ENCODE data around the gene STK4. TPM values are rescaled to one million over a fixed set of nuclear protein-coding genes. Genes with fewer than 3 reads are reported as not detected.

STK4 gene
- total and polyA plus RNA-seq, 4 experiments from 2014 or later: 151 to 374 (median 312) TPM

DNA sequence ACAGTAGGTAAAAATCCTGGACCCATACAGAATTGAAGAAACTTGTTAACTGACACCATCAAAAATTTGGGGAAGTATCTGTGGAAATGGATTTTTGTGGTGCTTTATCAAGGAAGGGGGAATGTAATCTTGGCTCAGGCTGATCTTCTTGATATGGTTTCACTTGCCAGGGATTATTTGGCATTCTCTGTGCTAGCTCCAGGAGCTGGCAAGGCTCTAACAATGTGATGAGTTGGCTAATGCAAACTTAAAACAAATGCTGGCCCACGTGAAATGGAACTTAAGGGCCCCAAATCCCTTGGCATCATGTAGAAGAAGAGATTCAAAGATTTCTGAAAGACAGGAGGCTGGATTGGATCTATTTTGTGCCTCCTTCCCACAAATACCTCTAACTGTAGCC lies 121.5 kb downstream of the STK4 start:
- CTCF ChIA-PET (ENCODE audit: partially characterized antibody): interaction anchor here (1.2 kb wide), 1 partner anchor 8 kb away, joined by 4 read pairs; no protein-coding TSS in a partner anchor

DNA sequence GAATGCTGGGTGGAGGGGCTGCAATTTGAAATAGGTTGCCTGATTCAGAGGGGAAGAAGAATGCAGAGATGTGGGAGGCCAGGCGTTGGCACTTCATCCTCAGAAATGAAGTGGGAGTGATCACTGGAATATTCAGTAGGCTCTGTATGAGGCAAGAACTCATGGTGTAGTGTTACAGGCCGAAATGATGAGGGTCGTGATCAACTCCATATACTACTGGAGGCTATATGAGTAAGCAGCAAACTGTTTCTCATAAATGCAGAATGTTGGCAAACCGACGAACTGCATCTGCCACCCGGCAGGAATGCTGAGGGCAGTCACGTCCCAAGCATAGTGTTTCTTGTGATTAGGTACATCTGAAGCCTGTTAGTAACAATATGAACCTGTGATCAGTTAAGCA lies 121.9 kb downstream of the STK4 start:
- H3K4me3 ChIP-seq (ENCODE audit: low read length in 2 of 2): no peak overlapping the region

More for the DNA sequence above, 121.5 kb downstream of the STK4 start:
- Histone ChIP-seq H3K9me3 (ENCODE audit: control insufficient read depth in 1 of 2, low read length in 2 of 2) (no peaks in the 10 kb centered on the region), H3K27me3 (ENCODE audit: insufficient read depth, low read length) (no peaks in the 10 kb centered on the region), H3K4me1 (ENCODE audit: insufficient read depth, low read length) (no peaks in the 10 kb centered on the region), H3K4me3 (ENCODE audit: low read length in 2 of 2) (no peak overlapping the region), H3K36me3 (ENCODE audit: insufficient read depth, low read length) (peaks cover 4% of the 10 kb centered on the region), H3K27ac (ENCODE audit: low read depth, low read length) (no peak overlapping the region)
- POLR2A ChIA-PET (ENCODE audit: partially characterized antibody): no interaction called here
- peaks cover 0 to 4% (median 0%) of the 10 kb centered on the region in 8 donors for H3K9me3 Mint-ChIP-seq
- H3K4me3 Mint-ChIP-seq: no peak overlapping the region
- H3K27me3 Mint-ChIP-seq: no peaks in the 10 kb centered on the region
- intact Hi-C loops (cut with micrococcal nuclease): no loop called here
- peaks cover 5 to 16% (median 7%) of the 10 kb centered on the region in 4 donors for H3K4me1 Mint-ChIP-seq
- H3K27ac Mint-ChIP-seq: peak overlapping the region in 3 of 7 donors; percentile 56 to 59 (median 58)
- peaks cover 34 to 74% of the 10 kb centered on the region in 2 donors for H3K36me3 Mint-ChIP-seq
- DNase-seq: no peak

DNA sequence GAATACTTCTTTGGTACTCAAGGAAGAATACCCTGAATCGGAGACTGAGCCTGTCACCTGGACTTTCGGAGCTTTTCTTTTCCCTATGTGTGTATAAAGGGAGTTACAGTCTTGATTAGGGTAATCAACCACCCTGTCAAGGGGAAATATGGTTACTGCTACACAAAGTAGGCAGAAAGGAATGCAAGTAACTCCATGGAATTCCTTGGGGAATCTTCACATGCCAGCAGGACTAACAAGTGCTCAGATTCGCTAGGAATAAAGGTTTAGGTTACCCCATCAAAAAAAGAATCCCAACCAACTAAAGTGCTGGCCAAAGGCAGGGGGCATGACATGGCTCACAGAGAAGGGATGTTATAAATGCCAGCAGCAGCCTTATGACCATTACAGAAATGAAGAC lies 124.2 kb downstream of the STK4 start:
- peaks cover 13 to 49% of the 10 kb centered on the region in 2 donors for H3K36me3 Mint-ChIP-seq
- no peaks in the 10 kb centered on the region for H3K9me3 ChIP-seq (ENCODE audit: control insufficient read depth in 1 of 2, low read length in 2 of 2)
- CTCF ChIA-PET (ENCODE audit: partially characterized antibody): no interaction called here
- intact Hi-C loops (cut with micrococcal nuclease): no loop called here
- no peak overlapping the region for H3K27ac ChIP-seq (ENCODE audit: low read depth, low read length)
- H3K9me3 Mint-ChIP-seq: no peaks in the 10 kb centered on the region
- peak overlapping the region in 1 of 7 donors; percentile 60 for H3K27ac Mint-ChIP-seq
- no peaks in the 10 kb centered on the region for H3K27me3 Mint-ChIP-seq
- peaks cover 4% of the 10 kb centered on the region for H3K36me3 ChIP-seq (ENCODE audit: insufficient read depth, low read length)
- H3K4me3 ChIP-seq (ENCODE audit: low read length in 2 of 2): no peak overlapping the region
- POLR2A ChIA-PET (ENCODE audit: partially characterized antibody): no interaction called here
- H3K4me3 Mint-ChIP-seq: no peak overlapping the region
- no peaks in the 10 kb centered on the region for H3K27me3 ChIP-seq (ENCODE audit: insufficient read depth, low read length)
- DNase-seq: no peak
- no peaks in the 10 kb centered on the region for H3K4me1 ChIP-seq (ENCODE audit: insufficient read depth, low read length)
- H3K4me1 Mint-ChIP-seq: peaks cover 3 to 10% (median 4%) of the 10 kb centered on the region in 4 donors

More for the DNA sequence above, 121.9 kb downstream of the STK4 start:
- Histone ChIP-seq H3K27me3 (ENCODE audit: insufficient read depth, low read length) (no peaks in the 10 kb centered on the region), H3K9me3 (ENCODE audit: control insufficient read depth in 1 of 2, low read length in 2 of 2) (no peaks in the 10 kb centered on the region), H3K36me3 (ENCODE audit: insufficient read depth, low read length) (peaks cover 4% of the 10 kb centered on the region), H3K27ac (ENCODE audit: low read depth, low read length) (no peak overlapping the region), H3K4me1 (ENCODE audit: insufficient read depth, low read length) (no peaks in the 10 kb centered on the region)
- Mint-ChIP-seq H3K36me3 (peaks cover 29 to 70% of the 10 kb centered on the region in 2 donors), H3K9me3 (no peaks in the 10 kb centered on the region), H3K27me3 (no peaks in the 10 kb centered on the region), H3K4me3 (no peak overlapping the region), H3K4me1 (peaks cover 5 to 13% (median 7%) of the 10 kb centered on the region in 4 donors), H3K27ac (peak overlapping the region in 1 of 7 donors; percentile 59)
- intact Hi-C loops (cut with micrococcal nuclease): no loop called here
- ChIA-PET POLR2A (ENCODE audit: partially characterized antibody) (no interaction called here), CTCF (ENCODE audit: partially characterized antibody) (interaction anchor here (1.2 kb wide), 1 partner anchor 8 kb away, joined by 4 read pairs; no protein-coding TSS in a partner anchor)
- no peak for DNase-seq

DNA sequence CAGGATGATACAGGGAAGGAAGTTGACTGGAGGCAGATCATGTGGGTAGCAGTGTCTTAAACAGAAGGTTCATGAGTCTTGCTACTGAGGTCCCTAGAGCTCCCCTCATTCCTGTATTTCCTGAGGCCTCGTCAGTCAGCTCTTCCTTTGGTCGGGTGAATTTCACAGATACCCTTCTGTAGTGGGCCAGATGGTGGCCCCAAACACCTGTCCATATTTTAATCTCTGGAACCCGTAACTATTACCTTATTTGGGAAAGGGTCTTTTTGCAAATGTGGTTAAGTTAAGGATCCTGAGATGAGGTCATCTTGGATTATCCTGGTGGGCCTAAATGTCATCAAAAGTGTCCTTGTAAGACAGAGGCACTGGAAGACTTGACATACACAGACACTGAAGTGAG lies 125.1 kb downstream of the STK4 start:
- Histone ChIP-seq H3K4me1 (ENCODE audit: insufficient read depth, low read length) (no peaks in the 10 kb centered on the region), H3K27me3 (ENCODE audit: insufficient read depth, low read length) (no peaks in the 10 kb centered on the region), H3K27ac (ENCODE audit: low read depth, low read length) (no peak overlapping the region), H3K4me3 (ENCODE audit: low read length in 2 of 2) (no peak overlapping the region), H3K9me3 (ENCODE audit: control insufficient read depth in 1 of 2, low read length in 2 of 2) (no peaks in the 10 kb centered on the region), H3K36me3 (ENCODE audit: insufficient read depth, low read length) (peaks cover 4% of the 10 kb centered on the region)
- ChIA-PET POLR2A (ENCODE audit: partially characterized antibody) (no interaction called here), CTCF (ENCODE audit: partially characterized antibody) (interaction anchor here (1.5 kb wide), 1 partner anchor 680 kb away, joined by 4 read pairs; no protein-coding TSS in a partner anchor)
- Mint-ChIP-seq H3K9me3 (no peaks in the 10 kb centered on the region), H3K4me1 (peaks cover 4 to 14% (median 8%) of the 10 kb centered on the region in 4 donors), H3K27ac (peak overlapping the region in 3 of 7 donors; percentile 14 to 44 (median 22)), H3K27me3 (peaks cover 0 to 3% of the 10 kb centered on the region in 2 donors), H3K36me3 (peaks cover 5 to 41% of the 10 kb centered on the region in 2 donors), H3K4me3 (no peak overlapping the region)
- DNase-seq: no peak
- intact Hi-C loops (cut with micrococcal nuclease): no loop called here

DNA sequence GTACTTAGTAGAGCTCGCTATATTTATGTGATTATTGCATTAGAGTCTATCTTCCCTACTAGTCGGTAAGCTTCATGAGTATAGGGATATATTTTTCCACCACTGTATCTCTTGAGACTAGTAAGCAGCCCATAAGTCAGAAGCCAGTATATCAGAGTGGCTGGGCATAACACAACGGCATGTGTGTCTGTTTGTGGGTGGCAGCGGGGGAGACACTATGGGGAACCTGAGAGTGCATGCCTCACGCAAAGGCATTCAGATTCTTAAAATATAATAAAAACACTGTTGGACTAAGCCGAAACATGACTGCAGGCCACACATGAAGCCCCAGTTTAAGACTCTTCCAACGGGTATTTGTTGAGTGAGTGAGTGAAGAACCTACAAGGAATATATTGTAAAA lies 126.6 kb downstream of the STK4 start:
- Histone ChIP-seq H3K4me3 (ENCODE audit: low read length in 2 of 2) (no peak overlapping the region), H3K27ac (ENCODE audit: low read depth, low read length) (no peak overlapping the region), H3K36me3 (ENCODE audit: insufficient read depth, low read length) (peaks cover 4% of the 10 kb centered on the region), H3K27me3 (ENCODE audit: insufficient read depth, low read length) (peaks cover 8% of the 10 kb centered on the region), H3K9me3 (ENCODE audit: control insufficient read depth in 1 of 2, low read length in 2 of 2) (no peaks in the 10 kb centered on the region), H3K4me1 (ENCODE audit: insufficient read depth, low read length) (peaks cover 7% of the 10 kb centered on the region)
- Mint-ChIP-seq H3K9me3 (peaks cover 0 to 6% (median 0%) of the 10 kb centered on the region in 8 donors), H3K4me3 (no peak overlapping the region), H3K4me1 (peaks cover 3 to 14% (median 7%) of the 10 kb centered on the region in 4 donors), H3K27ac (peak overlapping the region in 1 of 7 donors; percentile 12), H3K36me3 (peaks cover 0 to 27% of the 10 kb centered on the region in 2 donors), H3K27me3 (peaks cover 10 to 17% of the 10 kb centered on the region in 2 donors)
- DNase-seq: no peak
- CTCF ChIA-PET (ENCODE audit: partially characterized antibody): interaction anchor here (1.4 to 5.8 kb wide), 5 partner anchors 13 to 130 kb away, joined by 3 to 69 read pairs (median 31); no protein-coding TSS in a partner anchor
- POLR2A ChIA-PET (ENCODE audit: partially characterized antibody): no interaction called here
- intact Hi-C loops (cut with micrococcal nuclease): no loop called here

DNA sequence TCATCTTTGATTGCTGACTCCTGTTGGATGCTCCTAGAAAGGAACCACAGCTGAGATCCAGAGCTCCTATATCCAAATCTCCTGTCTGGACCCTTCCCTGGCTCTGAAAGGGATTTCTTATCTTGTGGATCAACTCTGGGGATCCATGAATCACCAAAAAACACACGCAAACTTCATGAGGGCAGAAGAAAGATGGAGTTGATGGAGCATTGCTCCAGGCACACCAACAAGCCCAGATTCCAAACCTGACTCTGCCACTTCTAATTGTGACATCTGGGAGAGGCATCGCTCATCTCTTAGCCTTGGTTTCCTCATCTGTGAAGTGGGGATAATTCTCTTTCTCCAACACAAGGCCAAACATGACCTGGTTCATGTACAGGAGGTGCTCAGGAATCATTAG lies 127.9 kb downstream of the STK4 start:
- Histone ChIP-seq H3K36me3 (ENCODE audit: insufficient read depth, low read length) (peaks cover 4% of the 10 kb centered on the region), H3K27ac (ENCODE audit: low read depth, low read length) (no peak overlapping the region), H3K27me3 (ENCODE audit: insufficient read depth, low read length) (peaks cover 15% of the 10 kb centered on the region), H3K4me1 (ENCODE audit: insufficient read depth, low read length) (peaks cover 11% of the 10 kb centered on the region), H3K9me3 (ENCODE audit: control insufficient read depth in 1 of 2, low read length in 2 of 2) (no peaks in the 10 kb centered on the region), H3K4me3 (ENCODE audit: low read length in 2 of 2) (no peak overlapping the region)
- Mint-ChIP-seq H3K4me1 (peaks cover 3 to 18% (median 12%) of the 10 kb centered on the region in 4 donors), H3K27ac (peak overlapping the region in 3 of 7 donors; percentile 51 to 62 (median 57)), H3K36me3 (peaks cover 3 to 18% of the 10 kb centered on the region in 2 donors), H3K4me3 (no peak overlapping the region), H3K27me3 (peaks cover 16 to 22% of the 10 kb centered on the region in 2 donors), H3K9me3 (peaks cover 0 to 6% (median 0%) of the 10 kb centered on the region in 8 donors)
- CTCF ChIA-PET (ENCODE audit: partially characterized antibody): interaction anchor here (1.0 to 5.8 kb wide), 13 partner anchors 11 to 346 kb away, joined by 3 to 69 read pairs (median 13); no protein-coding TSS in a partner anchor
- intact Hi-C loops (cut with micrococcal nuclease): no loop called here
- POLR2A ChIA-PET (ENCODE audit: partially characterized antibody): no interaction called here
- no peak for DNase-seq

DNA sequence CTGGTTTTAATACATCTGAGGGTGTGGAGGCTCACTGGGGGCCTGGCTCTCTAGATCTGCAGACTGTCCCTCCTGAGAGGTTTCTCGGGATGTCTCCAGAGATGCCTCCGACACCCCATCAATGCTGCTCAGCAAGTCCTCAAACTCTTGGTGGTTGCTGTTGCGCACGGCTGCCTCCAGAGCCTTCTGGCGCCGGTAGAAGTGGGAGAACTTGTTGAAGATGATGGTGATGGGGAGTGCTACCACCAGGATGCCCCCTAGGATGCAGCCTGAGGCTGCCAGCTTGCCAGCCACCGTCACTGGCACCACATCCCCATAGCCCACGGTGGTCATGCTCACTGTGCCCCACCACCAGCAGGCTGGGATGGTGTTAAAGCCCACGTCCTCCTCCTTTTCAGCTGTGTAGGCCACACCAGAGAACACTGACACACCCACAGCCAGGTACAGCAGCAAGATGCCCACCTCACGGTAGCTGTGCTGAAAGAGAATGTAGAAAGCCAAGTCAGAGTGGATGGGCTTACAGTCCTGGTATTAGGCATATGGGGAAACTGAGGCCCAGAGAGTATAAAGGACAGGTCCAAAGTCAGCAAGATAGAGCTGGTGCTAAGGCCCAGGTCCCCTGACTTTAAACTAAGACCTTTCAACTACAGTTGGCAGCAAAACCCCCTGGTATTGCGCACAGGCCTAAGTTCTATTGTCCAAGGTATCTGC lies 128.7 kb downstream of the STK4 start:
- Mint-ChIP-seq H3K36me3 (peaks cover 3 to 12% of the 10 kb centered on the region in 2 donors), H3K9me3 (peaks cover 0 to 6% (median 0%) of the 10 kb centered on the region in 8 donors), H3K4me1 (peaks cover 3 to 18% (median 12%) of the 10 kb centered on the region in 4 donors), H3K4me3 (no peak overlapping the region), H3K27ac (peak overlapping the region in 3 of 7 donors; percentile 46 to 57 (median 48)), H3K27me3 (peaks cover 20 to 29% of the 10 kb centered on the region in 2 donors)
- intact Hi-C loops (cut with micrococcal nuclease): loop anchor here (1.0 kb wide), 2 partner anchors 84 to 184 kb away; no protein-coding TSS in a partner anchor
- DNase-seq: no peak
- CTCF ChIA-PET (ENCODE audit: partially characterized antibody): interaction anchor here (1.0 to 5.8 kb wide), 44 partner anchors 9 to 410 kb away, joined by 3 to 69 read pairs (median 6); partner anchors contain the start of genes PABPC1L, STK4 and TOMM34
- H3K27me3 ChIP-seq (ENCODE audit: insufficient read depth, low read length): peaks cover 19% of the 10 kb centered on the region
- no peak overlapping the region for H3K27ac ChIP-seq (ENCODE audit: low read depth, low read length)
- POLR2A ChIA-PET (ENCODE audit: partially characterized antibody): interaction anchor here (0.9 to 1.3 kb wide), 4 partner anchors 41 to 186 kb away, joined by 3 to 5 read pairs (median 4); partner anchors contain the start of gene PABPC1L
- no peaks in the 10 kb centered on the region for H3K9me3 ChIP-seq (ENCODE audit: control insufficient read depth in 1 of 2, low read length in 2 of 2)
- H3K4me1 ChIP-seq (ENCODE audit: insufficient read depth, low read length): peaks cover 11% of the 10 kb centered on the region
- peaks cover under 1% of the 10 kb centered on the region for H3K36me3 ChIP-seq (ENCODE audit: insufficient read depth, low read length)
- H3K4me3 ChIP-seq (ENCODE audit: low read length in 2 of 2): no peak overlapping the region

Data from CD4-positive, alpha-beta memory T cell (primary cell).